Right atrium auricular region (tissue), 2 donors: Measurements from ENCODE around the gene SLC22A23. TPM values are rescaled to one million over a fixed set of nuclear protein-coding genes. Genes with fewer than 3 reads are reported as not detected.
A peak's percentile ranks its signal among the peaks of the same experiment; 100 is the strongest.

Experiments
- DNase-seq: peaks from one replicate; pipeline ENCODE4 v3.0.0-alpha.2; 2019; ENCODE audit warnings: low spot score
- H3K27ac ChIP-seq, 2 donors: fragments of 200-600 bp; sonication (generic); 1 replicate in 1 of 2; 2 replicates in 1 of 2; pipeline ENCODE4 v1.5.1; 2016 to 2019
- H3K27me3 ChIP-seq, 2 donors: fragments of 200-600 bp; sonication (generic); one replicate each; pipeline versions ENCODE4 v1.5.1 to v1.6.0; 2017 to 2019
- H3K36me3 ChIP-seq: fragments of 200-600 bp; sonication (generic); one replicate; pipeline ENCODE4 v1.5.1; 2016
- H3K4me1 ChIP-seq, 2 donors: fragments of 200-600 bp; sonication (generic); one replicate each; pipeline versions ENCODE4 v1.5.1 to v1.6.0; 2017 to 2019
- H3K4me3 ChIP-seq, 2 donors: fragments of 200-600 bp; sonication (generic); 1 replicate in 1 of 2; 2 replicates in 1 of 2; pipeline ENCODE4 v1.5.1; 2017 to 2019; ENCODE audit warnings: mild to moderate bottlenecking in 1 of 2, moderate library complexity in 1 of 2
- H3K9me3 ChIP-seq, 2 donors: fragments of 200-600 bp; sonication (generic); one replicate each; pipeline ENCODE4 v1.5.1; 2019
- total RNA-seq, 2 donors: library from RNA; depleted of rRNA; stranded (reverse); fragments of >200 nt; gene quantifications; one replicate each; pipeline ENCODE4 v1.1.0, GENCODE V29; 2016
- TF ChIP-seq, protein P1 (sequence below), 2 donors: fragments of 200-600 bp; sonication (generic); IDR thresholded peaks; one replicate each; pipeline ENCODE4 v1.5.1; 2019; ENCODE audit warnings: antibody characterized with exemption in 2 of 2

SLC22A23 gene
- total RNA-seq, 2 donors from 2014 or later, result 2.9 to 7.2 TPM

DNA sequence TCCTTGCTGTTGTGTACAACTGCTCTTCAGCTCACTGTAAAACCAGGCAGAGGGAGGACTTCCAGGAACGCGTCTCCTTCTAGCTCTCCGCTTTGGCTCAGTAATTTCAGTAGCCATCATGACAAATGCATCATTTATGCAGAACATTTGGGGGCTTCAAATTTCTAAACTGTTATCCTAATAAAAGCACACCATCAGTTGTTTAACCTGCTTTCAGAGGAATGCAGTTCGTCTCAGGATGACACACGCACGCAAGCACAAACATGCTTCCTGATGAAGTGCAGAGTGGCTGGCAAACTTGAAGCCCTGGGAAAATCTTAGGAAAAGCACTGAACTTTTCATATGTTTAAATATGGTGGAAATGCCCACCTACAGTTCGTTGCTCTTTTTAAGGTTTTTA, 24.4 kb downstream of the SLC22A23 start:
- Histone ChIP-seq H3K9me3 (no peaks in the 10 kb centered on the region), H3K4me3 (no peak overlapping the region), H3K4me1 (peaks cover 0 to 5% of the 10 kb centered on the region in 2 donors), H3K27ac (no peak overlapping the region), H3K36me3 (no peaks in the 10 kb centered on the region), H3K27me3 (no peaks in the 10 kb centered on the region)
- no peak for DNase-seq
- TF ChIP-seq, protein P1, sequence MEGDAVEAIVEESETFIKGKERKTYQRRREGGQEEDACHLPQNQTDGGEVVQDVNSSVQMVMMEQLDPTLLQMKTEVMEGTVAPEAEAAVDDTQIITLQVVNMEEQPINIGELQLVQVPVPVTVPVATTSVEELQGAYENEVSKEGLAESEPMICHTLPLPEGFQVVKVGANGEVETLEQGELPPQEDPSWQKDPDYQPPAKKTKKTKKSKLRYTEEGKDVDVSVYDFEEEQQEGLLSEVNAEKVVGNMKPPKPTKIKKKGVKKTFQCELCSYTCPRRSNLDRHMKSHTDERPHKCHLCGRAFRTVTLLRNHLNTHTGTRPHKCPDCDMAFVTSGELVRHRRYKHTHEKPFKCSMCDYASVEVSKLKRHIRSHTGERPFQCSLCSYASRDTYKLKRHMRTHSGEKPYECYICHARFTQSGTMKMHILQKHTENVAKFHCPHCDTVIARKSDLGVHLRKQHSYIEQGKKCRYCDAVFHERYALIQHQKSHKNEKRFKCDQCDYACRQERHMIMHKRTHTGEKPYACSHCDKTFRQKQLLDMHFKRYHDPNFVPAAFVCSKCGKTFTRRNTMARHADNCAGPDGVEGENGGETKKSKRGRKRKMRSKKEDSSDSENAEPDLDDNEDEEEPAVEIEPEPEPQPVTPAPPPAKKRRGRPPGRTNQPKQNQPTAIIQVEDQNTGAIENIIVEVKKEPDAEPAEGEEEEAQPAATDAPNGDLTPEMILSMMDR (IDR thresholded peaks at IDR 0.05), result no peak

DNA sequence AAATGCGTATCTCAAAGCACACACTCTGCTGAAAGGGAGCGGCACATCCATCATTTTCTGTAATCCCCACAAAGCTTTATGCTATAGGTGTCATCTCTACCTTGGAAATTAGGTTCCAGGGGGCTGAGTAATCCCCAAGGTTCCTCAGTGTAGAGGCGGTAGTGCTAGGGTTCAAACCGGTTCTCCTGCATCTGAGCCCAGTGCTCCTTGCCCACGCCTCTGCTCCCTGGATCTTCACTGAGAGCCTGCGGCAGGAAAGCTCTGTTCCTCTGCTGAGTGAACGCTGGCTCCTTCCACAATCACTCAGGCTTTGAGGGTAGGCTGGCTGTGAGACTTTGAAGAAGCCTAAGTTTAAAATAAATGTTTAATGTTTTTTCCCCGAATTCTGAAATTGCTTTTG, 24.9 kb downstream of the SLC22A23 start:
- TF ChIP-seq, protein P1 (IDR thresholded peaks at IDR 0.05), result no peak
- no peak overlapping the region for H3K27ac ChIP-seq
- no peaks in the 10 kb centered on the region for H3K36me3 ChIP-seq
- no peaks in the 10 kb centered on the region for H3K27me3 ChIP-seq
- H3K4me3 ChIP-seq, result no peak overlapping the region
- H3K9me3 ChIP-seq, result no peaks in the 10 kb centered on the region
- no peak for DNase-seq
- H3K4me1 ChIP-seq, result peaks cover 0 to 10% of the 10 kb centered on the region in 2 donors

DNA sequence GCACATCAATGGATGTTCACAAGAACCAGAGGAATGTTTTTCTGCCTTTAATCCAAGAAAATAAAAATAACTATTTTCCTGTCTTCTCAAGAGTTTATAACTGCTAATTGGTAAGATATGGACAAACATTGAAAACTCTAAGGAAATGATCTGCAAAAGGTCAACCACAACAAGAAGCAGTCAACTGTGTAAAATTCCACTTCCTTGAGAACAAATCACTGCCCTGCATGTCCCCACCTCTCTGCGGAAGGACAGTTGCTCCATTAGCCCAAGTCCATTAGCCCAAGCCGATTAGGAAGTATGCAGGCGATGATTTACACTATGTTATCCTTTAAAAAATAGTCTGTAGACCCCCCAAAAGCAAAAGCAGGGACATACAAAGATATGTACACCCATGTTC, 27.6 kb downstream of the SLC22A23 start:
- H3K36me3 ChIP-seq, result no peaks in the 10 kb centered on the region
- TF ChIP-seq, protein P1 (IDR thresholded peaks at IDR 0.05), result no peak
- DNase-seq, result no peak
- no peaks in the 10 kb centered on the region for H3K9me3 ChIP-seq
- H3K27me3 ChIP-seq, result no peaks in the 10 kb centered on the region
- H3K4me3 ChIP-seq, result no peak overlapping the region
- no peak overlapping the region for H3K27ac ChIP-seq
- peaks cover 0 to 11% of the 10 kb centered on the region in 2 donors for H3K4me1 ChIP-seq

DNA sequence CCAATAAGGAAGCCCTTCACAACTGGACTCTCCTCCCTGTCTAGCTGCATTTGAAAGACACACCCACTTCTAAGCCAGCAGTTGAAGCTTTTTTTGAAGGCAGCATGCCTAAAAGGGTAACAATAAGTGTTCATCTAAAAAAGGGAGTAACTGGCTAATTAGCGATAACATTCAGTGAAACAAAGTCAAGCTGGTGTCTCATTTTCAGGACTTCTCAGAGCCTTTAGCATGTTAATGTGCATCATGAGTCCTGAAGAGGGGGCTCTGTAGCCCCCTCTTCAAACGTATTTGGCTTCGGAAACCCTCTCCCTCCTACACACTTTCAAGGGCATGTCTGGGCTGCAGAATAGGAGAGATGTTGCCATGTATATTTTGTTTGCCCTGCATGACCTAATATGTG, 28.1 kb downstream of the SLC22A23 start:
- H3K27me3 ChIP-seq, result no peaks in the 10 kb centered on the region
- H3K4me3 ChIP-seq, result no peak overlapping the region
- no peak for DNase-seq
- no peaks in the 10 kb centered on the region for H3K9me3 ChIP-seq
- peaks cover 0 to 11% of the 10 kb centered on the region in 2 donors for H3K4me1 ChIP-seq
- no peak overlapping the region for H3K27ac ChIP-seq
- TF ChIP-seq, protein P1 (IDR thresholded peaks at IDR 0.05), result no peak
- no peaks in the 10 kb centered on the region for H3K36me3 ChIP-seq

DNA sequence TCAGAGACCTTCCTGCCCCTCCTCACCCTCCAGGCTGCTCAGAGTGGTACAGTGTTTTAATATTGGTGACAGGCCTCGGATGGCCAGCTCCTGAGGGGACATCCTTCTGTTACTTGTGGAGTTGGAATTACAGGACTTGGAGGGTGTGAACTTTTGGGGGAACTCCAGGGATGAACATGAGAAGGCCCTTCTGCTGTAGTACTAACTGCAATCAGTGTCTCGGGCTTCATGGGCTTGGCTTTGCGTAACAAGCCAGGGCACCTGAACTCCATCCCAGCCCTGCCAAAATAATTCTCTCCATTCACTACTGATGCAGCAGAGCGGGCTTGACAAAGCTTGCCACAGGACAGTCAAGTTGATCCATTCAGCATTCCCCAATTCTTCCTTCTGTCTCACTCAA, 28.6 kb downstream of the SLC22A23 start:
- Histone ChIP-seq H3K9me3 (no peaks in the 10 kb centered on the region), H3K36me3 (no peaks in the 10 kb centered on the region), H3K4me3 (no peak overlapping the region), H3K27ac (no peak overlapping the region), H3K27me3 (no peaks in the 10 kb centered on the region), H3K4me1 (peaks cover 0 to 11% of the 10 kb centered on the region in 2 donors)
- TF ChIP-seq, protein P1 (IDR thresholded peaks at IDR 0.05), result no peak
- DNase-seq, result no peak

DNA sequence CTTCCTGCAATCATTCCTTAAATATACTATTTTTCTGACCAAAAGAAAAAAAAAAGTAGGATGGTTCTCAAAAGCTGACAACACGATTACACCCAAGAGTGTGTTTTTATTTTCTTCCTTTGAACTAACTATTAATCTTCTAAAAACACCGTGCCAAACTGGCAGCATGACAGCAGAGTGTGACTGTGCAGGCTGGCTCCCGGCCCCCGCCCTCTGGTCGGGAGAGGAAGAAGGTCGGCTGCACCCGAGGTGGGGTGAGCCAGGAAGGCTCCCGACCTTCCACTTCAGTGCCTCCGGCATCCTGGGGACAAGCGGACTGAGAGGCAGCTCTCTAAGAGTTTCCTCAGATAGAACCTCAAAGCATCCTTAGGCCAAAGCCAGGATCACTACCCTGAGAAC, 29.2 kb downstream of the SLC22A23 start:
- no peak overlapping the region for H3K27ac ChIP-seq
- peak; percentile 67 for DNase-seq

More for the DNA sequence above, 29.2 kb downstream of the SLC22A23 start:
- no peaks in the 10 kb centered on the region for H3K27me3 ChIP-seq
- no peak overlapping the region for H3K4me3 ChIP-seq
- TF ChIP-seq, protein P1 (IDR thresholded peaks at IDR 0.05), result no peak
- peaks cover 0 to 11% of the 10 kb centered on the region in 2 donors for H3K4me1 ChIP-seq
- H3K9me3 ChIP-seq, result no peaks in the 10 kb centered on the region
- H3K36me3 ChIP-seq, result no peaks in the 10 kb centered on the region
